ENCODE data around the gene MED23.

The MED23 gene

GRCh38 chr6:131627724-131628682 is at the start of gene MED23:
MED23 (minus strand) TSS chr6:131628242; CDS start chr6:131628049, 193 bp downstream.
- DNase-seq (ENCODE audit: low read depth in 2 of 2): peak; percentile 87 to 88

GRCh38 chr6:131673184-131673583 is 45.1 kb upstream of the MED23 start:
- DNase-seq (ENCODE audit: low read depth in 2 of 2): no peak

GRCh38 chr6:131669891-131670290 is 41.8 kb upstream of the MED23 start:
- no peak for DNase-seq (ENCODE audit: low read depth in 2 of 2)

- DNase-seq (ENCODE audit: low read depth in 2 of 2): no peak
These were observed 35.6 kb upstream of the MED23 start for GRCh38 chr6:131663578-131664165.

GRCh38 chr6:131660195-131660594 is 32.2 kb upstream of the MED23 start:
- no peak for DNase-seq (ENCODE audit: low read depth in 2 of 2)

- no peak for DNase-seq (ENCODE audit: low read depth in 2 of 2)
These were observed 30.2 kb upstream of the MED23 start for GRCh38 chr6:131658287-131658686.

- no peak for DNase-seq (ENCODE audit: low read depth in 2 of 2)
These were observed 29.6 kb upstream of the MED23 start for GRCh38 chr6:131657630-131658111.

GRCh38 chr6:131657222-131657621 is 29.2 kb upstream of the MED23 start:
- DNase-seq (ENCODE audit: low read depth in 2 of 2): no peak

- DNase-seq (ENCODE audit: low read depth in 2 of 2): no peak
These were observed 28.6 kb upstream of the MED23 start for GRCh38 chr6:131656667-131657066.

GRCh38 chr6:131655951-131656350 is 27.9 kb upstream of the MED23 start:
- no peak for DNase-seq (ENCODE audit: low read depth in 2 of 2)

- no peak for DNase-seq (ENCODE audit: low read depth in 2 of 2)
These were observed 27.3 kb upstream of the MED23 start for GRCh38 chr6:131655387-131655786.

GRCh38 chr6:131654326-131654725 is 26.3 kb upstream of the MED23 start:
- no peak for DNase-seq (ENCODE audit: low read depth in 2 of 2)

- no peak for DNase-seq (ENCODE audit: low read depth in 2 of 2)
These were observed 24.4 kb upstream of the MED23 start for GRCh38 chr6:131652472-131652871.

- no peak for DNase-seq (ENCODE audit: low read depth in 2 of 2)
These were observed 23.7 kb upstream of the MED23 start for GRCh38 chr6:131651782-131652181.

- no peak for DNase-seq (ENCODE audit: low read depth in 2 of 2)
These were observed 18.2 kb upstream of the MED23 start for GRCh38 chr6:131646249-131646670.

- DNase-seq (ENCODE audit: low read depth in 2 of 2): no peak
These were observed 17.8 kb upstream of the MED23 start for GRCh38 chr6:131645846-131646245.

GRCh38 chr6:131644921-131645320 is 16.9 kb upstream of the MED23 start:
- no peak for DNase-seq (ENCODE audit: low read depth in 2 of 2)

GRCh38 chr6:131643855-131644460 is 15.9 kb upstream of the MED23 start:
- no peak for DNase-seq (ENCODE audit: low read depth in 2 of 2)

- DNase-seq (ENCODE audit: low read depth in 2 of 2): no peak
These were observed 15.1 kb upstream of the MED23 start for GRCh38 chr6:131642987-131643611.

- no peak for DNase-seq (ENCODE audit: low read depth in 2 of 2)
These were observed 14.5 kb upstream of the MED23 start for GRCh38 chr6:131642565-131642964.

- DNase-seq (ENCODE audit: low read depth in 2 of 2): no peak
These were observed 13.5 kb upstream of the MED23 start for GRCh38 chr6:131641554-131641953.

- no peak for DNase-seq (ENCODE audit: low read depth in 2 of 2)
These were observed 12.5 kb upstream of the MED23 start for GRCh38 chr6:131640576-131640975.
